ENCODE measurements around the gene KATNBL1. TPM values are rescaled to one million over a fixed set of nuclear protein-coding genes. Genes with fewer than 3 reads are reported as not detected.

The KATNBL1 gene
- total RNA-seq, 4 donors from 2014 or later = 29.9 to 61.9 (median 32.8) TPM

GRCh38 chr15:34119291-34119690 is 90.6 kb downstream of the KATNBL1 start:
- intact Hi-C loops (cut with DNase I) = no loop called here
- no peaks in the 10 kb centered on the region for H3K4me1 ChIP-seq
- H3K27me3 ChIP-seq = peaks cover 0 to 18% (median 4%) of the 10 kb centered on the region in 4 donors
- TF ChIP-seq EP300 (IDR thresholded peaks at IDR 0.05) (no peak), POLR2A (IDR thresholded peaks at IDR 0.05; ENCODE audit: low read depth) (no peak)
- TF ChIP-seq, protein P1, sequence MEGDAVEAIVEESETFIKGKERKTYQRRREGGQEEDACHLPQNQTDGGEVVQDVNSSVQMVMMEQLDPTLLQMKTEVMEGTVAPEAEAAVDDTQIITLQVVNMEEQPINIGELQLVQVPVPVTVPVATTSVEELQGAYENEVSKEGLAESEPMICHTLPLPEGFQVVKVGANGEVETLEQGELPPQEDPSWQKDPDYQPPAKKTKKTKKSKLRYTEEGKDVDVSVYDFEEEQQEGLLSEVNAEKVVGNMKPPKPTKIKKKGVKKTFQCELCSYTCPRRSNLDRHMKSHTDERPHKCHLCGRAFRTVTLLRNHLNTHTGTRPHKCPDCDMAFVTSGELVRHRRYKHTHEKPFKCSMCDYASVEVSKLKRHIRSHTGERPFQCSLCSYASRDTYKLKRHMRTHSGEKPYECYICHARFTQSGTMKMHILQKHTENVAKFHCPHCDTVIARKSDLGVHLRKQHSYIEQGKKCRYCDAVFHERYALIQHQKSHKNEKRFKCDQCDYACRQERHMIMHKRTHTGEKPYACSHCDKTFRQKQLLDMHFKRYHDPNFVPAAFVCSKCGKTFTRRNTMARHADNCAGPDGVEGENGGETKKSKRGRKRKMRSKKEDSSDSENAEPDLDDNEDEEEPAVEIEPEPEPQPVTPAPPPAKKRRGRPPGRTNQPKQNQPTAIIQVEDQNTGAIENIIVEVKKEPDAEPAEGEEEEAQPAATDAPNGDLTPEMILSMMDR (IDR thresholded peaks at IDR 0.05) = no peak
- WGBS = 81% methylated on average over 4 of the region's 4 CpGs
- H3K9me3 ChIP-seq = no peaks in the 10 kb centered on the region
- no peaks in the 10 kb centered on the region for H3K36me3 ChIP-seq
- H3K4me3 ChIP-seq = no peak overlapping the region
- no peak for DNase-seq (ENCODE audit: extremely low spot score)
- no peak overlapping the region for H3K27ac ChIP-seq (replicated peaks in 1 of 4)

GRCh38 chr15:34116620-34117019 is 93.3 kb downstream of the KATNBL1 start:
- Histone ChIP-seq H3K4me3 (no peak overlapping the region), H3K27ac (replicated peaks in 1 of 4) (no peak overlapping the region), H3K27me3 (peaks cover 0 to 20% (median 4%) of the 10 kb centered on the region in 4 donors), H3K36me3 (no peaks in the 10 kb centered on the region), H3K4me1 (no peaks in the 10 kb centered on the region), H3K9me3 (no peaks in the 10 kb centered on the region)
- TF ChIP-seq POLR2A (IDR thresholded peaks at IDR 0.05; ENCODE audit: low read depth) = no peak
- no peak for TF ChIP-seq POLR2AphosphoS5 (IDR thresholded peaks at IDR 0.05)
- intact Hi-C loops (cut with DNase I) = no loop called here
- whole genome bisulfite sequencing = 87% methylated on average over 2 of the region's 2 CpGs
- no peak for DNase-seq (ENCODE audit: extremely low spot score)

GRCh38 chr15:34114739-34115138 is 95.2 kb downstream of the KATNBL1 start:
- Histone ChIP-seq H3K36me3 (no peaks in the 10 kb centered on the region), H3K27ac (replicated peaks in 1 of 4) (no peak overlapping the region), H3K4me1 (no peaks in the 10 kb centered on the region), H3K4me3 (no peak overlapping the region), H3K9me3 (no peaks in the 10 kb centered on the region), H3K27me3 (peaks cover 0 to 20% (median 4%) of the 10 kb centered on the region in 4 donors)
- no peak for TF ChIP-seq POLR2AphosphoS5 (IDR thresholded peaks at IDR 0.05)
- TF ChIP-seq, protein P1 (IDR thresholded peaks at IDR 0.05) = no peak
- TF ChIP-seq POLR2A (IDR thresholded peaks at IDR 0.05; ENCODE audit: low read depth) = no peak
- TF ChIP-seq EP300 (IDR thresholded peaks at IDR 0.05) = no peak
- 83% methylated on average over 3 of the region's 3 CpGs for WGBS
- intact Hi-C loops (cut with DNase I) = no loop called here
- no peak for DNase-seq (ENCODE audit: extremely low spot score)

- H3K27ac ChIP-seq (replicated peaks in 1 of 4) = no peak overlapping the region
- no peak for TF ChIP-seq EP300 (IDR thresholded peaks at IDR 0.05)
- no peak for TF ChIP-seq POLR2A (IDR thresholded peaks at IDR 0.05; ENCODE audit: low read depth)
- TF ChIP-seq, protein P1 (IDR thresholded peaks at IDR 0.05) = no peak
- TF ChIP-seq POLR2AphosphoS5 (IDR thresholded peaks at IDR 0.05) = no peak
- WGBS = 71% methylated on average over 2 of the region's 2 CpGs
- H3K4me3 ChIP-seq = no peak overlapping the region
- intact Hi-C loops (cut with DNase I) = no loop called here
- H3K36me3 ChIP-seq = no peaks in the 10 kb centered on the region
- peaks cover 0 to 20% (median 4%) of the 10 kb centered on the region in 4 donors for H3K27me3 ChIP-seq
- no peaks in the 10 kb centered on the region for H3K9me3 ChIP-seq
- DNase-seq (ENCODE audit: extremely low spot score) = no peak
- H3K4me1 ChIP-seq = no peaks in the 10 kb centered on the region
These were observed 95.7 kb downstream of the KATNBL1 start for GRCh38 chr15:34114215-34114614.

GRCh38 chr15:34111488-34111887 is 98.4 kb downstream of the KATNBL1 start:
- 75% methylated on average over 6 of the region's 6 CpGs for WGBS
- intact Hi-C loops (cut with DNase I) = no loop called here

More at GRCh38 chr15:34111488-34111887, 98.4 kb downstream of the KATNBL1 start:
- Histone ChIP-seq H3K4me3 (no peak overlapping the region), H3K36me3 (no peaks in the 10 kb centered on the region), H3K4me1 (no peaks in the 10 kb centered on the region), H3K27me3 (peaks cover 0 to 20% (median 4%) of the 10 kb centered on the region in 4 donors), H3K27ac (replicated peaks in 1 of 4) (no peak overlapping the region), H3K9me3 (no peaks in the 10 kb centered on the region)
- no peak for DNase-seq (ENCODE audit: extremely low spot score)
- no peak for TF ChIP-seq POLR2AphosphoS5 (IDR thresholded peaks at IDR 0.05)
- TF ChIP-seq, protein P1 (IDR thresholded peaks at IDR 0.05) = no peak
- TF ChIP-seq EP300 (IDR thresholded peaks at IDR 0.05) = no peak
- TF ChIP-seq POLR2A (IDR thresholded peaks at IDR 0.05; ENCODE audit: low read depth) = no peak
